Fibroblast of lung (primary cell): ENCODE measurements around the gene RNU5D-1. TPM values are rescaled to one million over a fixed set of nuclear protein-coding genes. Genes with fewer than 3 reads are reported as not detected.

ENCODE experiments used
- DNase-seq, 2 donors: peaks; one replicate each; pipeline versions ENCODE4 v3.0.0 to v3.0.0-alpha.2; 2010; ENCODE audit warnings: low read depth in 2 of 2
- H2AFZ ChIP-seq: 2 replicates; pipeline ENCODE4 v1.5.1; 2012; ENCODE audit warnings: low read length, control low read depth, inconsistent platforms
- H3K27ac ChIP-seq: 2 replicates; pipeline ENCODE4 v1.5.1; 2011; ENCODE audit warnings: low read length, control low read depth; ENCODE audit not compliant: insufficient read depth
- H3K27me3 ChIP-seq: 2 replicates; pipeline ENCODE4 v1.5.1; 2011; ENCODE audit warnings: mild to moderate bottlenecking, low read length; ENCODE audit not compliant: control insufficient read depth, insufficient read depth
- H3K36me3 ChIP-seq: 2 replicates; pipeline ENCODE4 v1.5.1; 2011; ENCODE audit warnings: low read length; ENCODE audit not compliant: control insufficient read depth, insufficient read depth
- H3K4me1 ChIP-seq: 2 replicates; pipeline ENCODE4 v1.5.1; 2011; ENCODE audit warnings: low read length; ENCODE audit not compliant: control insufficient read depth, insufficient read depth; ENCODE audit errors: extremely low read depth
- H3K4me2 ChIP-seq: 2 replicates; pipeline ENCODE4 v1.5.1; 2011; ENCODE audit warnings: low read length, control low read depth; ENCODE audit not compliant: insufficient read depth; ENCODE audit errors: extremely low read depth
- H3K4me3 ChIP-seq, 4 experiments: fragments of 200-600 bp in 1 of 4; sonication (generic) in 1 of 4; replicated peaks in 1 of 4; 2 replicates each; pipeline ENCODE4 v1.5.1; 2011 to 2016; ENCODE audit warnings: low read length in 4 of 4, low read depth in 3 of 4, mild to moderate bottlenecking in 3 of 4, control low read depth in 2 of 4, inconsistent platforms in 1 of 4, mixed read lengths in 1 of 4; ENCODE audit not compliant: insufficient read depth in 1 of 4; ENCODE audit errors: control extremely low read depth in 1 of 4
- H3K79me2 ChIP-seq: 2 replicates; pipeline ENCODE4 v1.5.1; 2012; ENCODE audit warnings: mild to moderate bottlenecking, low read length, inconsistent platforms; ENCODE audit not compliant: control insufficient read depth, insufficient read depth
- H3K9ac ChIP-seq: 2 replicates; pipeline ENCODE4 v1.5.1; 2011; ENCODE audit warnings: mild to moderate bottlenecking, low read length, control low read depth; ENCODE audit not compliant: insufficient read depth
- H3K9me3 ChIP-seq: 2 replicates; pipeline ENCODE4 v1.5.1; 2012; ENCODE audit warnings: low read depth, low read length; ENCODE audit not compliant: control insufficient read depth, insufficient read depth
- H4K20me1 ChIP-seq: 2 replicates; pipeline ENCODE4 v1.5.1; 2011; ENCODE audit warnings: low read length; ENCODE audit not compliant: control insufficient read depth, insufficient read depth; ENCODE audit errors: extremely low read depth
- CTCF ChIP-seq, 2 donors: IDR thresholded peaks in 1 of 2; conservative IDR thresholded peaks in 1 of 2; 1 replicate in 1 of 2; 2 replicates in 1 of 2; pipeline ENCODE4 v1.5.1; 2011 to 2012; ENCODE audit warnings: low read length in 2 of 2, control low read depth in 1 of 2, inconsistent platforms in 1 of 2, low read depth in 1 of 2, mild to moderate bottlenecking in 1 of 2
- EZH2 ChIP-seq: IDR thresholded peaks from 2 replicates; pipeline ENCODE4 v1.5.1; 2012; ENCODE audit warnings: low read length, control low read depth, mild to moderate bottlenecking; ENCODE audit errors: missing control alignments
- polyA plus RNA-seq, 2 donors: library from polyadenylated mRNA; depleted of rRNA in 1 of 2; stranded (reverse) in 1 of 2; unstranded in 1 of 2; fragments of >200 nt; gene quantifications; 2 replicates each; pipeline ENCODE4 v1.2.1, GENCODE V29; 2011 to 2012; ENCODE audit warnings: missing spikeins in 1 of 2
- total RNA-seq: library from RNA; depleted of rRNA; stranded (reverse); fragments of >200 nt; gene quantifications from 2 replicates; pipeline ENCODE4 v1.2.1, GENCODE V29; 2014

Gene RNU5D-1
- total and polyA plus RNA-seq, 2 donors (not counting 1 experiment from before 2014, with no cell fraction given): not detected

- H3K36me3 ChIP-seq: no peaks in the 10 kb centered on the region
- TF ChIP-seq EZH2 (no peak), CTCF (conservative IDR thresholded peaks at IDR 0.05 in 1 of 2, IDR thresholded peaks at IDR 0.05 in 1 of 2; ENCODE audit: low read depth in 1 of 2, low read length in 2 of 2) (no peak)
- no peak overlapping the region for H3K4me2 ChIP-seq
- no peaks in the 10 kb centered on the region for H3K4me1 ChIP-seq
- H3K27me3 ChIP-seq: no peaks in the 10 kb centered on the region
- no peaks in the 10 kb centered on the region for H3K9me3 ChIP-seq
- H3K9ac ChIP-seq: no peak overlapping the region
- H3K79me2 ChIP-seq: no peaks in the 10 kb centered on the region
- DNase-seq: no peak
- no peaks in the 10 kb centered on the region for H4K20me1 ChIP-seq
- no peak overlapping the region for H2AFZ ChIP-seq
- H3K4me3 ChIP-seq: no peak overlapping the region
- no peak overlapping the region for H3K27ac ChIP-seq
Observed at GRCh38 chr1:44717156-44717555, 13.8 kb downstream of the RNU5D-1 start.

- peak overlapping the region; percentile 71 for H2AFZ ChIP-seq
- DNase-seq: peak; percentile 56 to 80
Observed at GRCh38 chr1:44714944-44715571, 15.9 kb downstream of the RNU5D-1 start.

GRCh38 chr1:44714532-44714931 lies 16.4 kb downstream of the RNU5D-1 start:
- no peaks in the 10 kb centered on the region for H3K27me3 ChIP-seq
- H3K9me3 ChIP-seq: no peaks in the 10 kb centered on the region
- H3K9ac ChIP-seq: no peak overlapping the region
- H2AFZ ChIP-seq: peak overlapping the region; percentile 71
- no peak overlapping the region for H3K4me2 ChIP-seq
- no peaks in the 10 kb centered on the region for H3K4me1 ChIP-seq
- H3K4me3 ChIP-seq: no peak overlapping the region
- DNase-seq: no peak
- H3K36me3 ChIP-seq: no peaks in the 10 kb centered on the region
- H3K27ac ChIP-seq: no peak overlapping the region
- no peaks in the 10 kb centered on the region for H4K20me1 ChIP-seq
- TF ChIP-seq CTCF (conservative IDR thresholded peaks at IDR 0.05 in 1 of 2, IDR thresholded peaks at IDR 0.05 in 1 of 2; ENCODE audit: low read depth in 1 of 2, low read length in 2 of 2): no peak
- no peak for TF ChIP-seq EZH2
- no peaks in the 10 kb centered on the region for H3K79me2 ChIP-seq

More at GRCh38 chr1:44714944-44715571, 15.9 kb downstream of the RNU5D-1 start:
- H3K9ac ChIP-seq: no peak overlapping the region
- peak; percentile 94 to 97 for TF ChIP-seq CTCF (conservative IDR thresholded peaks at IDR 0.05 in 1 of 2, IDR thresholded peaks at IDR 0.05 in 1 of 2; ENCODE audit: low read depth in 1 of 2, low read length in 2 of 2)
- TF ChIP-seq EZH2: no peak
- no peaks in the 10 kb centered on the region for H4K20me1 ChIP-seq
- H3K27ac ChIP-seq: no peak overlapping the region
- H3K27me3 ChIP-seq: no peaks in the 10 kb centered on the region
- H3K4me1 ChIP-seq: no peaks in the 10 kb centered on the region
- no peak overlapping the region for H3K4me2 ChIP-seq
- no peaks in the 10 kb centered on the region for H3K79me2 ChIP-seq
- H3K9me3 ChIP-seq: no peaks in the 10 kb centered on the region
- no peaks in the 10 kb centered on the region for H3K36me3 ChIP-seq
- no peak overlapping the region for H3K4me3 ChIP-seq
